ENCODE measurements around the gene DENND2A.
A peak's percentile ranks its signal among the peaks of the same experiment; 100 is the strongest.
"Not testable (repeated sequence)": the region's sequence is repeated elsewhere in the genome, so short reads cannot be mapped to it uniquely, and the experiment has no call there.

Gene DENND2A

DNA sequence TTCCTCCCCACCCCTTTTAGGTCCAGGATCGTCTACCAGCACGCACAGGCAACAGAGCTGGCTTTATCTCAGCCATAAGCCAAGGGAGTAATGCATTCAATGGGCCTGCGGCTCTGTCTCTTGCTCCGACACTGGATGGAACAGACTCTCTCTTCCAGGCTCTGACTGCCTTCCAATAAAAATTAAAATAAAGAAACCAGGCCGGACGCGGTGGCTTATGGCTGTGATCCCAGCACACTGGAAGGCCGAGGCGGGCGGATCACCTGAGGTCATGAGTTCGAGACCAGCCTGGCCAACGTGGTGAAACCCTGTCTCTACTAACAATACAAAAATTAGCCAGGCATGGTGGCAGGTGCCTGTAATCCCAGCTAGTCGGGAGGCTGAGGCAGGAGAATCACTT, 4.1 kb upstream of the DENND2A start:
- DNase-seq: not testable (repeated sequence)

DNA sequence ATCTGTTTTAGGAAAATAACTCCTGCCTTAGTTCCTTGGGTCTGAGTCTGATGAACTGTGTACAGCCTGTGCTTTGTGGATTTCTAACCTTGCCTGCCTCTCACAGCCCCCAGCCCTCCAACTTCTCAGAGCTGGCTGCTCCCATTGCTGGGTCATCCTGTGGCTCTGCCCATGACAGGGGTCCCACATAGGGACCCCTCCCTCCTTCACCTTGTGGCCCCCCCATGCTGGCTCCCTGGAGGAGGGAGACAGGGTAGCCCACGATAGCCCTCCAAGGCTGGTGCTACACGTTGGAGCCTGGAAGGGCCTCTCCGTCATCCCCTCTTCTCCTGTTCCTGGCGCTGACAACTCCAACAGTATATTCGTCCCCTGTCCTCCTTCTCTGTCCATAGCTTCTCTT, 2.8 kb upstream of the DENND2A start:
- no peak for DNase-seq

DNA sequence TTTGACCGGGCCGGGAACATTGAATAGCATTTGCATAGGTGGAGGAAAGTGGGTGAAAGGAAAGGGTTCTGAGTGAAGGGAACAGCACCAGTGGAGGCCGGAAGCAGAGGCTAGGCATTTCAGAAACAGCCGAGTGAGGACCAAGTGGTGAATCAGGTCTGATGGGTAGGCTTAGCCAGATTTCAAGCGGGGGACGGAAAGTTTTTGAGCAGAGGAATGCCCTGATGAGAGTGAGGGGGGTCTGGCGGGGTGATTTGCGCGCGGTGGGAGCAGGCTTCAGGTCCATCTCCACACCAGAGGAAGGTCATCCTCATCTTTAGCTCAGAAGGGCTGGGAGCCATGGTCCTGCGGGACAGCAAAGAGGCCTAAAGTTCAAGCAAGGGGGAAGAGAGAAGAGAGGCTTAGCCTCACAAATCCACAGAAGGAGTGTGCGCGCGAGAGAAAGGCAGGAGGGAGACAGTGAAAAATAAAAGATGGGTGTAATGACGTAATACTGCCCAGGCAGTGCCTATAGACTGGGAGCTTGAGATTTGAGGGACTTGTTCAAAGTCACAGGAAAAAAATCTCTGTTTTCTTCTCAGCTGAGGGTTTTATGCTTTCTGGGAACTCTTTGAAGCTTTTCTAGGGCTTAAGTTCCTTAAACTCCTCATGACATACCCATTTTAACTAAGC, 1.0 kb upstream of the DENND2A start:
- no peak for DNase-seq

DNA sequence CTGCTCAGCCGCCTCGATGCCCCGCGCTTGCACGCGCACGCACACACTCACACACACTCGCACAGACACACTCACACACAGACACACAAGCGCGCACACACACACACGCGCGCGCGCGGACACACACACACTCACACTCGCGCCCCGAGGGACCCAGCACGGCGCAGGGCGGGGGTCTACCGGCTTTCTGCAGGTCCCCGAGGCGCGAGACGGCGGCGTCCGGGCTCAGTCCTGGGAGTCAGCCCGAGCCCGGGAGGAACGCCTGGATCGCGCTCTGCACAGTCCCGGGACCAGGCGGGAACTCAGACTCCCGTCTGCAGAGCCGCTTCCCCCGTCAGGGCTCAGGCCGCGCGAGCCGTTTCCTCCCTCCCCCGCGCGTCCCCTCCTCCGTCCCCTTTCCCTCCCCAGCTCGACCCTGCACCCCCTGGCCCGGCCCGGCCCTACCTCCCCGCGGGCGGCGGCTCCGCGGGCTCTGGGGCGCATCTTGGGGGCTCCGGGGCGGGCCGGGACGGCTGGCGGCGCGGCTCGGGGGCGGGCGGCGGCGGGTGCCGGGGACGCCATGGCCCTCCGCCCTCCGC, 464 bp downstream of the DENND2A start:
- DNase-seq: peak; percentile 80

DNA sequence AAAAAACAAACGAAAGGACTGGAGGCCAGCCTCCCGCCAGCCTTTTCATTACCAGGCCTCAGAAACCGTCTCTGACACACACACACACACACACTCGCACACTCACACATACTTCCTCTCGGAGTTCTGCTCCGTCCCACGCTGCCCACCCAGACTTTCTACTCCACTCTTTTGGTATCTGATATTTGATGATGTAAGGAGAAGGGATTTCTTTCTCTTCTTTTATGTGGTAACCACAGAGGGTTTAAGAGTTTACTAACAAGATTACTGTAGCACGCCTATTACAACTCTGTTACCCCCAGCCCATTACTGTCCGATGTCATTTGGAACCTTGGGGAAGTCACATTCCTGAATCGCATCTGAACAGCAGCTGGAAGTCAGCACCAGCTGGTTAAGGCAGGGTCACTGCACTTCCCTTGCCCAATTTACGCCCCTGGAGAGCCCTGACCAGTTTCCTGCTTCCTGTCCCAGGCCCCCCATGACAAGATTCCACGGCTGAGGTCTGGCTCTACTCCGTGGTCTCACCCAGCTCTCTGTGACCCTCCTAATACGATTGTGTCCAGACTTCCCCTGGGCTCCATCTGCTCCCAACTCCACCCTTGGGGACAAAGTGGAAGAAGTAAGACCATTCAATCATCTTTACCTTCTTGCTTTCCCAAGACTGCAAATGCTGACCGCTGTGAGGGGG, 1.1 kb downstream of the DENND2A start:
- DNase-seq: peak; percentile 75

DNA sequence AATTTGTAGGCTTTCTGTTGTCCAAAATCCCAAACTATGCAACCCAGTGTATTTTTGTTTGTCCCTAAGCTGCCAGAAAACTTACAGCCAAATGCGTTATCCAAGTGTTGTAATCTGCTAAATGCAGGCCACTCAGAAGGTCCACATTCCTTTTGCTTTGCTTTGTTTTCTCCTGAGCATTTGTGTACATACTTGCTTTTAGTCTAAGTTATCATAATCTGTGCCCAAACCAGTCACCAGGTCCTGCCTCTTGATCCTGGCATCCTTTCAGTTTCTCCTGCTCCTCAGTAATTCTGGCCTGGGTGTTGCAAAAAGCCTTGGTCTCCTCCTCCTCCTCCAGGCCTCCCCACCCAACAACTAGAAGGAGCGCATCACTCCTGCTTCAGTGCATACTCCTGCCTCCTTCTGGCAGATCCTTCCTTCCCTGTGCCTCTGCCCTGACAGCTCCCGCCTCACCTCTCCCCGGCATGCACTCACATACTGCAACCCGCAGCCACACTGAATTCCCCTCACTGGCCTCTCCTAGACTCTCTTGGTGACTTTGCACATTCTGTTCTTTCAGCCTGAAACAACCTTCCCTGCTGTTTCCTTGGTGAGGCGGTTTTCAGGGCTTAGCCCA, 2.3 kb downstream of the DENND2A start:
- peak; percentile 70 for DNase-seq

DNA sequence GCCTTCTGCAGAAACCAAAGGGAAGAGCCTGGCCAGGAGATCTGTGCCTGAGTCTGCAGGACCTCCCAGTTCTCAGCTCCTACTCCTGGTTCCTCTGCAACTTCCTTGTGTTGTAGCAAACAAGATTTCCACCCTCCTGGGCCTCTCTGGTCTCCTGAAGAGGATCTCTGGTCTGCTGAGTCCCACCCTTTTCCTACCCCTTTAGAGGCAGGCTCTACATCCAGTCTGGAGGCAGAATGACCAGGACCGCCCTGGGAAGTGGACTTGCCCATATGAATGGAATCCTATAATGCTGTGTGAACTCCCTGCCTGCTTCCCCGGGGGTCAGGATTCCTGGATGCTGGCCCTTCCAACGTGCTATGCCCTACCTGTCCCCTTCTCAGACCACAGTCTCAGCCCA, 3.2 kb downstream of the DENND2A start:
- no peak for DNase-seq

DNA sequence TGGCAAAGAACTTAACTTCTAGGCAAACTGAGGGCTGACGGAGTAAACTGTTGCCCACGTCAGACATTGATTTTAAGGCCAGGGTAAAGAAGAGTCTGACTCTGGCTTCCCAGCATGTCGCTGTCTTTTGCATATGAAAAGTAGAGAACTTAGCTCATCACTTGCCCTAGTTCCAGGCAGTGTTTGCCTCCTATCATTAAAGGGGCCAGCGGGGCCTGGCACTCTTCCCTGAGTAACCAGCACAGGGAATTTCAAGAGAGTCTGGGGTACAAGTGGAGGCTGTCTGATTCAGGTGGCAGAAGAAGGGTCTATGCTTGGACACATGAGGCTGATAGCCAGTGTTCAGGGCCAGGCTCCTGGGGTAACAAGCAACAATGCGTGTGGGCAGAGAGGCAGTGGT, 4.8 kb downstream of the DENND2A start:
- no peak for DNase-seq

DNA sequence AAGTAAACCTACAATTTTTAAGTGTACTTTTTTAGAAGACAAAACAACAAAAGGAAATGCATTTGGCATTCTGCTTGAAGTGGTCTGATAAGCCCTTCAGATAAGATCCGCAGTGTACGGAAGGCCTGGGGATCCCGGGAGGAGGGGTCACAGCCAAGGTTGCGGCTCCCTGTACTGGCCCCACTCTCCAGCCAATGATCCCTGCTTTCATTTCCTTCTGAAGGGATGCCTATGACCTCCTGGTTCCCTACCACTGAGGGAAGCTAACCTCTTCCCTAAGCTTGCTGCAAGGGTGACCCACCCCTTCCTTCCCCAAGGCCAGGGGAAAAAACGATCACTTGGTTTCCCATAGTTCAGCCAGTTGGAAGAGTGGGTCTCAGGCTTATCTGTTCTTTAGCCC, 5.3 kb downstream of the DENND2A start:
- DNase-seq: no peak

DNA sequence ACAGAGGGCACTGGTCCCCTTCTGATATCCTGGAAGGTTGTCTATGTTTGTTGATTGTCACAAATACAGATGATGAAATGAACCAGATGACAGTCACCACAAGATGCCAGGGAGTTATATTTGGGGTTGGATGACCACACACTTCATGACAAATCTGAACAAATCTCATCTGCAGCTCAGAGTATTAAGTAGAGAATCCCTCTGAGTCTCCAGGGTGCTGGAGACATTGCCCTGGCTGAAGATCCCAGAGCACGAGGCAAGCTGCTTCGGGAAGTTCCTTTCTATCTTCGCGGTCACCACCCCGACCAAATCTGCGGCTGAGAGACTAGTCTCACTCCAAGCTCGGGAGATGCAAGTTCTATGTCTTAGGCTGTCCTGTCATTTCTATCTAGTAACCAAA, 9.0 kb downstream of the DENND2A start:
- DNase-seq: no peak

DNA sequence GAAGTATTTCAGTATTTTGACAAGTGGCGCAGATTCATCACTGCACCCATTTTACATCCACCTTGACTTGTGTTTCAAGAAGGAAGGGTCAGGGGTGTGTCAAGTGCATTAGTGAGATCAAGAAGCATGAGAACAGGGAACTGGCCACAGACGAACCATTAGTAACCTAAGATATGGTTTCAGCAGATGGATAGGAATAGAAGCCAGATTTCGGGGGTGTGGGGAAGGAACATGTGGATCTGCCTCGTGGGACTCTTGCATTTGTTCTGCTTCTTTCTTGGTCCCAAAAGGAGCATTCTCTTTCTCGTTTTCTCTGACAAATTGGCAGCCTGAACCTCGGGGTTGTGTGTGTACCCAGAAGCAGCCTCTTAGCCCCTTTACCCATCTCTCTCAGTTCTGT, 9.6 kb downstream of the DENND2A start:
- DNase-seq: no peak

DNA sequence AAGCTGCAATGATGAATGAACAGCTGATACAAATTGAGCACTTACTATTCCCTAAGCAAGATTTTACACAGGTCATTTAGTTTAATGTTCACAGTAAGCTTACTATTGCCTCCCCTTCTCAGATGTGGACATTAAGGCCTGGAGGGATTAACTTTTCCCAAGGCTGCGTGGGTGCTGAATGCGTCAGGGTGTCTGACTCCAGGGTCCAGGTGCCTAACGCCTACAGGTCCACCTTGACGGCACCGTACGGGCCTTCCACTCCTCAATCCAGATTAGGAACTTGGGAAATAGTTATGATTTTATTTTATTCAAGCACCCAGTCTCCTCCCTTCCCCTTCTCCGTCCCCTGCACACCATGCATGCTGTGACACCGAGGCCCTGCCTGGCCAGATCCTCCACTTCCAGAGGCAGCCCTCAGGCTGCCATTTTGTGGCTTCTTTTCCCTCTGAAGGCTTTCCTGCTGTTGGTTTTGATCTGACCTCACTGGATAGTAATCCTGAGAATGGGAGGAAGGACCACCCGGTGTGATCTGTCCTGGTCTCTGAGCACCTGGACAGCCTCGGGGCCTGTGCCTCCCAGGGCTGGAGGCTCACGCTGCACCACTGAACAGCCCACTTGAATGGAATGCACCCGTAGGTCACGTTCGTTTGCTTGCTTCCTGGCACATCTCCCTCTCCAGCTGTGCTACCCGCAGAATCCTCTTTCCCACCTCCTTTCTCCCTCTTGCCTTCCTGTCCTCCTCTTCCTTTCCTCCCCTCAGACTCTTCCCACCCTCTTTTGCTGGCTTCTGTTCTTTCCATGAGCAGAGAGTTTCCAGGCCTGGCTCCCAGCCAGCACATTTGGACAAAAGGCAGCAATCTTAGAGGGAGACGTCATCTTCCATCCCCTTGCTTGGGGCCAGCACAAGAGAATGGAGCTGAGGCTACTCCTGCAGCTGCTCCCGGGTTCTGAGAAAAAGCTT, 14.4 kb downstream of the DENND2A start:
- peak; percentile 99 for DNase-seq

DNA sequence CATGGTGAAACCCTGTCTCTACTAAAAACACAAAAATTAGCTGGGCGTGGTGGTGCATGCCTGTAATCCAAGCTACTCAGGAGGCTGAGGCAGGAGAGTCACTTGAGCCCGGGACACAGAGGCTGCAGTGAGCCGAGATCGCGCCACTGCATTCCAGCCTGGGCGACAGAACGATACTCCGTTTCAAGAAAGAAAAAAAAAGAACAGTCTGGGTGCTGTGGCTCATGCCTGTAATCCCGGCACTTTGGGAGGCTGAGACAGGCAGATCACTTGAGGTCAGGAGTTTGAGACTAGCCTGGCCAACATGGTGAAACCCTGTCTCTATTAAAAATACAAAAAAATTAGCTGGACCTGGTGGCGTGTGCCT, 15.4 kb downstream of the DENND2A start:
- not testable (repeated sequence) for DNase-seq

DNA sequence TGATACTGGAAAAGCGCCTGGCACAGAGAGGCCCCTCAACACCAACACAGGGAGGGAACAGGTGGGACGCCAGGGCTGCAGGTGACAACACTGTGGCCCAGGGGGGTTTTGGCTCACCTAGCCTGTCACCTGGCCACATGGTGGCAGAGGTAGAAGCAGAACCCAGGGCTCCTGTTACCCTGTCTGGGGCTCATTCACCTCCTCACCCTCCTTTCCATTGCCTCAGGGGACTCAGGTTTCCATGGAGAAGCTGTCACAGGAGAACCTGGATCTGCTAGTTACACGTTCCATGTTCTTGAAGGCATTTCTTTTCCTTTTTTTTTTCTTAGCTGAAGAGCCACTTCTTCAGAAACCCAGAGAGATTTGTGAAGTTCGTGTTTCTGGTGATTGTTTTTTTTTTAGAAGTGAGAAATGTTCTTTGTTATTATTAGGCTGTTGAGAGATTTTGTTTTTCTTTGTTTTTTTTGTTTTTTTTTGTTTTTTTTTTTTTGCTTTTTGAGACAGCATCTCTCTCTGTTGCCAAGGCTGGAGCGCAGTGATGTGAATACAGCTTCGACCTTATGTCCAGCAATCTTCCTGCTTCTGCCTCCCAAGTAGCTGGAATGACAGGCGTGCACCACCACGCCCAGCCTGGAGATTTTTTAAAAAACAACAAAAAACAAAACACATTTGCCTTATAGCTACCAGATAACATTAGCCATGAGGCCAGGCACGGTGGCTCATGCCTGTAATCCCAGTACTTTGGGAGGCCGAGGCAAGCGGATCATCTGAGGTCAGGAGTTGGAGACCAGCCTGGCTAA, 16.0 kb downstream of the DENND2A start:
- DNase-seq: no peak

DNA sequence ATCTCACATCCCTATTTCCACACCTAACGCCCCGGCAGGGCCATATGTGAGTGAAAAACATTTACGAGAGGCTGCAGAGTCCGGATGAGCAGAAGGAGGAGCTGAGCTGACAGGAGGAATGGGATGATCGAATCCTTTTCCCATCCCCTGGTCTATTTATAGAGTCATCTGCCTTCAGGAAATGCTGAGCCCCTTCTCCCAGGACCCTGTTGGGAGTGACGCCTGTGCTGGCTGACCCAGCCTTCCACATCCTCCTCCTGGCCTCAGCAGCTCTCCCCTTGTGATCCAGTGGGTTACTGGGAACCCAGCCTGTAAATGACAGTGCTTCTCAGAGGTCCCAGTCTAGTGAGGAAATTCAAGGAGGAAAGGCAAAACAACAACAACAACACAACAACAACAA, 16.6 kb downstream of the DENND2A start:
- DNase-seq: peak; percentile 77

DNA sequence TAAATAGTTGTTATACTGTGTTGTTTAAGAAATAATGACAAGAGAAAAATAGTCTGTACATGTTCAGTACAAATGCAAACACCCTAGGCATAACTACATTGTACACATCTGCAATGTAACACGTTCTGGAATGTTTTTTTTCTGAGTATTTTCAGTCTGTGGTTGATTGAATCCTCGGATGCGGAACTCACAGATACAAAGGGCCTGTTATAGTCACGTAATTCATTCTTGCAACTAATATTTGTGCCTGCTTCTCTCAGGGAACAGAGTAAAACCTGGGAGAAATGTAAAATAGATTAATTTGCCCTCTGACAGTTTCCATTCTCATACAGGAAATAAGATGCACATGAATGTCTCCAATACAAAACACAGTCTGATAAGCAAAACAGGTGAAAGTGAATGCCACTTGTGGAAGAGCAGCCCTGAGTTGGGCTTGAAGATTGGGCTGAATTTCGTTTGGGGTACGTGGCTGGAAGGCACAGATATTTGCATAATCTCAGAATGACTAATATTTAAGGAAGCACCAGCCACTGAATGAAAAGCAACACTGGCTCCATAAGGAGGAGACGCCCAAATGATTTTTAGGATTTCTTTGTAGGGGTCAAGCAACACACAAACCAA, 19.1 kb downstream of the DENND2A start:
- no peak for DNase-seq

DNA sequence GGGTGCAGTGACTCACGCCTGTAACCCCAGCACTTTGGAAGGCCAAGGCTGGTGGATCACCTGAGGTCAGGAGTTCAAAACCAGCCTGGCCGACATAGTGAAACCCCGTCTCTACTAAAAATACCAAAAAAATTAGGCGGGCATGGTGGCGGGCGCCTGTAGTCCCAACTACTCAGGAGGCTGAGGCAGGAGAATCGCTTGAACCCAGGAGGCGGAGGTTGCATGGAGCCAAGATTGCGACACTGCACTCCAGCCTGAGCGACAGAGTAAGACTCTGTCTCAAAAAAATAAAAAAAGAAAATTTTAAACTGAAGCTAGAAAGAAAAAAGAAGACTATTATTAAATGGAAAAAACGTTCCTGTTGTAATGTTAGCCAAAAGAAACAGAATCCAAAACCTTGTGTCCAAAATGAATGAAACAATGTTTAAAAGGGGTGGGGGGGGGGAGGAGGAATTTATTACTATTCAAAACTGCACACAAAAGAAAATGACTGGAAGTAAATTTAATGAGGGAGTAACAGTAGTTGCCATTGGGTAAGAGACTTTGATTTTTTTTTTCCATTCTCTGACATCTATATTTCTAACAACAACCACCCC, 20.6 kb downstream of the DENND2A start:
- not testable (repeated sequence) for DNase-seq

DNA sequence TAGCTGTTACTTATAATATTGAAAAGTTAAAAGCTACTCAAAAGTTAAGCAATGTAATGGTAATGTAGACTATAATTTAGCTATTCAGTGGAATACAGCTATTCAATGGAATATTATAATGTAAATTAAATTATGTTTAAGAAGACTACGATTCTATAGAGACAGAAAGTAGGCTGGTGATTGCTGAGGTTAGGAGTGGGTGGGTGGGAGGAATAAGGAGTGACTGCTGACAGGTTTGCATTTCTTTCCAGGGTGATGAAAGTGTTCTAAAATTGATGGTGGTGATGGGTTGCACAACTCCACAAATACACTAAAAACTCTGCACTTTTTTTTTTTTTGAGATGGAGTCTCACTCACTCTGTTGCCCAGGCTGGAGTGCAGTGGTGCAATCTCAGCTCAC, 21.4 kb downstream of the DENND2A start:
- no peak for DNase-seq

DNA sequence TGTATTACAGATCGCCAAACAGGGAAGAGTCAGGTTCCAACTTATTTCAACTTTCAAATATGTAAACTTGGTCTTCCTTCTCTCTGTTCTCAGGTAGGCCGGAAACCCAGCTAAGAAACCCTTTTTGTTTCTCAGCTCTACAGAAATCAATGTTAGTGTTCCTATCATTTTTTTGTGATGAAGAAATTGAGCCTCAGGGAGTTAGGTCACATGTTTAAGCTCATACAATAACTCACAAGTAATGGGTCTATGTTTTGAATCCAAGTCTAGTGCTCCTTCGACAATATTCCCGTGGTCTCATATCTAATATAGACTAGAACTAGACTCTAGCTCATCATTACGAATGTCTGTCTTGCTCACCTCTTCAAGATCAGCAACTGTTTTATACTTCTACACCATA, 22.3 kb downstream of the DENND2A start:
- no peak for DNase-seq

DNA sequence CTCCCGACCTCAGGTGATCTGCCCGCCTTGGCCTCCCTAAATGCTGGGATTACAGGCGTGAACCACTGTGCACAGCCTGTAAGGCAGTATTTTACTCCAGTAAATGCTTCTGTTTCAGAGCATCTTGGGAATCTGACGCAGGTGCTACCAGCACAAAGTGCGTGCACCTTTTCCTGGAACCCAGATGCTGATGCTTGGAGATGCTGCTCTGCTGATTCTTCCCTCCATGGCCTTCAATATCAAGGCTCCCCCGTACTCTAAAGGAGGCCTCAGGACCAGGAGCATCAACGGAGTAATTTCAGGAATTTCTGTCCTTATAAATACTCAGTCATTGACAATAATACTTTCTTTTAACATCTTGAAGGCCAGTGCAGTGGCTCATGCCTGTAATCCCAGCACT, 23.5 kb downstream of the DENND2A start:
- DNase-seq: no peak

DNA sequence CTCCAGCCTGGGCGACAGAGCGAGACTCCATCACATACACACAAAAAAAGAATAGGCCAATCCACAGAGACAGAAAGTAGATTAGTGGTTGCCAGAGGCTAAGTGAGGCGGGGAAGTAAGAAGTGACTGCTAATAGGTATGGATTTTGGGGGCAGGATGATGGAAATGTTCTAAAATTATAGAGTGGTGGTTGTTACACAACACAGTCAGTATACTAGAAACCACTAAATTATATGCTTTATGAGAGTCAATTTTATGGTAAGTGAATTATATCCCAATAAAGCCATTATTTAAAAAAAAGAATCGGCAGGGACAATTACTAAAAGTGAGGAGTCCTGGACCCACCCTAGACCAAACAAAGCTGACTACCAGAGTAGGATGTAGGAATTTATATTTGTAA, 24.3 kb downstream of the DENND2A start:
- DNase-seq: no peak
